Measurements from ENCODE around the gene AGBL3. TPM values are rescaled to one million over a fixed set of nuclear protein-coding genes. Genes with fewer than 3 reads are reported as not detected.

Gene AGBL3
- total and polyA plus RNA-seq, 4 donors, result 0.67 to 3.1 (median 1.8) TPM

GRCh38 chr7:135109976-135110375, 123.7 kb downstream of the AGBL3 start:
- TF ChIP-seq RXRA (IDR thresholded peaks at IDR 0.05) (no peak), SP1 (IDR thresholded peaks at IDR 0.05) (no peak), TAF1 (conservative IDR thresholded peaks at IDR 0.05) (no peak), HNF4A (conservative IDR thresholded peaks at IDR 0.05) (no peak), REST (IDR thresholded peaks at IDR 0.05) (no peak), MAX (IDR thresholded peaks at IDR 0.05) (no peak), FOXA2 (IDR thresholded peaks at IDR 0.05) (no peak), JUND (IDR thresholded peaks at IDR 0.05) (no peak)
- H3K27me3 ChIP-seq (ENCODE audit: control insufficient read depth in 4 of 4, insufficient read depth in 4 of 4, low read length in 3 of 4), result no peaks in the 10 kb centered on the region
- no peak overlapping the region for H3K9ac ChIP-seq (ENCODE audit: low read depth in 1 of 2, low read length in 2 of 2)
- no peak overlapping the region for H3K27ac ChIP-seq (ENCODE audit: low read depth in 1 of 2, low read length in 2 of 2)
- H3K9me3 ChIP-seq (ENCODE audit: control insufficient read depth in 4 of 4, low read length in 3 of 4), result no peaks in the 10 kb centered on the region
- H3K4me3 ChIP-seq (ENCODE audit: low read depth in 1 of 3, low read length in 3 of 3), result no peak overlapping the region
- DNase-seq (ENCODE audit: low spot score), result no peak
- 98% methylated on average over 1 of the region's 1 CpG for WGBS
- H3K4me1 ChIP-seq (ENCODE audit: control insufficient read depth in 4 of 4, insufficient read depth in 4 of 4, low read length in 3 of 4), result no peaks in the 10 kb centered on the region
- H3K36me3 ChIP-seq (ENCODE audit: control insufficient read depth in 4 of 4, insufficient read depth in 3 of 4, low read depth in 1 of 4, low read length in 3 of 4), result no peaks in the 10 kb centered on the region

- 57% methylated on average over 2 of the region's 2 CpGs for WGBS
- H3K9me3 ChIP-seq (ENCODE audit: control insufficient read depth in 4 of 4, low read length in 3 of 4), result no peaks in the 10 kb centered on the region
- no peak for DNase-seq (ENCODE audit: low spot score)
These were observed 125.1 kb downstream of the AGBL3 start for GRCh38 chr7:135111379-135111778.

More at GRCh38 chr7:135111379-135111778, 125.1 kb downstream of the AGBL3 start:
- H3K27ac ChIP-seq (ENCODE audit: low read depth in 1 of 2, low read length in 2 of 2), result no peak overlapping the region
- no peaks in the 10 kb centered on the region for H3K4me1 ChIP-seq (ENCODE audit: control insufficient read depth in 4 of 4, insufficient read depth in 4 of 4, low read length in 3 of 4)
- TF ChIP-seq MAX (IDR thresholded peaks at IDR 0.05) (no peak), ATF3 (IDR thresholded peaks at IDR 0.05) (no peak), FOXA2 (IDR thresholded peaks at IDR 0.05) (no peak), TAF1 (conservative IDR thresholded peaks at IDR 0.05) (no peak), NR2F2 (IDR thresholded peaks at IDR 0.05) (no peak), YY1 (IDR thresholded peaks at IDR 0.05) (no peak), REST (IDR thresholded peaks at IDR 0.05) (no peak), EGR1 (IDR thresholded peaks at IDR 0.05; ENCODE audit: low read depth in 2 of 2) (no peak), CTCF (IDR thresholded peaks at IDR 0.05; ENCODE audit: low read depth, low read length, missing input control) (no peak), SP1 (IDR thresholded peaks at IDR 0.05) (no peak), JUND (IDR thresholded peaks at IDR 0.05) (no peak), ZBTB33 (IDR thresholded peaks at IDR 0.05) (no peak), RXRA (IDR thresholded peaks at IDR 0.05) (no peak), GABPA (IDR thresholded peaks at IDR 0.05 in 1 of 2, conservative IDR thresholded peaks at IDR 0.05 in 1 of 2) (no peak), HNF4A (conservative IDR thresholded peaks at IDR 0.05) (no peak), FOXA1 (IDR thresholded peaks at IDR 0.05) (no peak), RAD21 (IDR thresholded peaks at IDR 0.05) (no peak), HNF4G (IDR thresholded peaks at IDR 0.05) (no peak)
- H3K27me3 ChIP-seq (ENCODE audit: control insufficient read depth in 4 of 4, insufficient read depth in 4 of 4, low read length in 3 of 4), result no peaks in the 10 kb centered on the region
- H3K4me3 ChIP-seq (ENCODE audit: low read depth in 1 of 3, low read length in 3 of 3), result no peak overlapping the region
- no peak overlapping the region for H3K9ac ChIP-seq (ENCODE audit: low read depth in 1 of 2, low read length in 2 of 2)
- no peaks in the 10 kb centered on the region for H3K36me3 ChIP-seq (ENCODE audit: control insufficient read depth in 4 of 4, insufficient read depth in 3 of 4, low read depth in 1 of 4, low read length in 3 of 4)

All from liver (tissue), 9 donors.